DND-41 (cell line): ENCODE measurements around the gene AKNA.

Experiments
- ATAC-seq: fragments of 200-7000 bp; cut with Tn5 transposase; 3 replicates; pipeline ENCODE4 v1.9.1; 2021; ENCODE audit warnings: low read depth; ENCODE audit not compliant: insufficient read depth
- DNase-seq: peaks from one replicate; pipeline ENCODE4 v3.0.0-alpha.2; 2020
- H2AFZ ChIP-seq: 2 replicates; pipeline ENCODE4 v1.6.0; 2012; ENCODE audit warnings: low read depth, low read length
- H3K27ac ChIP-seq: 2 replicates; pipeline ENCODE4 v1.5.1; 2012; ENCODE audit warnings: low read length, inconsistent platforms
- H3K27me3 ChIP-seq: fragments of 200-600 bp; sonication (generic); 2 replicates; pipeline ENCODE4 v1.6.0; 2012; ENCODE audit warnings: low read length, mild to moderate bottlenecking, inconsistent platforms; ENCODE audit not compliant: insufficient read depth, poor library complexity
- H3K36me3 ChIP-seq: 2 replicates; pipeline ENCODE4 v1.5.1; 2012; ENCODE audit warnings: low read length, inconsistent platforms; ENCODE audit not compliant: insufficient read depth
- H3K4me1 ChIP-seq: 2 replicates; pipeline ENCODE4 v1.5.1; 2012; ENCODE audit warnings: mild to moderate bottlenecking, low read length; ENCODE audit not compliant: insufficient read depth
- H3K4me2 ChIP-seq: 2 replicates; pipeline ENCODE4 v1.6.0; 2012; ENCODE audit warnings: mild to moderate bottlenecking, moderate library complexity, low read length, inconsistent platforms; ENCODE audit not compliant: insufficient read depth
- H3K4me3 ChIP-seq, 2 experiments: fragments of 200-600 bp in 1 of 2; shearing (Covaris generic) in 1 of 2; 2 replicates each; pipeline ENCODE4 v1.5.1; 2012 to 2016; ENCODE audit warnings: inconsistent platforms in 2 of 2, low read length in 2 of 2, mild to moderate bottlenecking in 2 of 2, low read depth in 1 of 2, moderate library complexity in 1 of 2
- H3K79me2 ChIP-seq: 2 replicates; pipeline ENCODE4 v1.6.0; 2012; ENCODE audit warnings: low read length, inconsistent platforms; ENCODE audit not compliant: insufficient read depth
- H3K9ac ChIP-seq: 2 replicates; pipeline ENCODE4 v1.6.0; 2012; ENCODE audit warnings: low read depth, mild to moderate bottlenecking, inconsistent platforms, low read length, moderate library complexity
- H3K9me3 ChIP-seq: 2 replicates; pipeline ENCODE4 v1.5.1; 2012; ENCODE audit warnings: low read length, moderate library complexity, mild to moderate bottlenecking, inconsistent platforms; ENCODE audit not compliant: insufficient read depth, severe bottlenecking
- H4K20me1 ChIP-seq: 2 replicates; pipeline ENCODE4 v1.6.0; 2012; ENCODE audit warnings: low read length; ENCODE audit not compliant: insufficient read depth
- CTCF ChIP-seq: IDR thresholded peaks from 2 replicates; pipeline ENCODE4 v1.5.1; 2012; ENCODE audit warnings: borderline replicate concordance, low read length, moderate library complexity, mild to moderate bottlenecking; ENCODE audit not compliant: poor library complexity, severe bottlenecking; ENCODE audit errors: extremely low read depth
- EZH2 ChIP-seq: IDR thresholded peaks from 3 replicates; pipeline ENCODE4 v1.6.1; 2012; ENCODE audit warnings: borderline replicate concordance, low read depth, mild to moderate bottlenecking, moderate library complexity, low read length, inconsistent platforms; ENCODE audit not compliant: severe bottlenecking

AKNA gene

GRCh38 chr9:114433720-114434255, 46.0 kb upstream of the AKNA start:
- Histone ChIP-seq H3K4me2 (no peak overlapping the region), H3K79me2 (no peaks in the 10 kb centered on the region), H2AFZ (no peak overlapping the region), H3K27ac (no peak overlapping the region), H3K27me3 (peaks cover 5% of the 10 kb centered on the region), H3K4me3 (no peak overlapping the region), H4K20me1 (no peaks in the 10 kb centered on the region), H3K9me3 (no peaks in the 10 kb centered on the region), H3K9ac (no peak overlapping the region), H3K4me1 (no peaks in the 10 kb centered on the region), H3K36me3 (no peaks in the 10 kb centered on the region)
- ATAC-seq (no peak), DNase-seq (no peak)
- TF ChIP-seq EZH2 (no peak), CTCF (no peak)

GRCh38 chr9:114433086-114433485, 45.3 kb upstream of the AKNA start:
- no peak overlapping the region for H3K9ac ChIP-seq
- no peak for TF ChIP-seq CTCF
- peaks cover 5% of the 10 kb centered on the region for H3K27me3 ChIP-seq
- H3K4me2 ChIP-seq: no peak overlapping the region
- H3K27ac ChIP-seq: no peak overlapping the region
- H3K79me2 ChIP-seq: no peaks in the 10 kb centered on the region
- ATAC-seq (no peak), DNase-seq (no peak)
- H3K9me3 ChIP-seq: no peaks in the 10 kb centered on the region
- no peaks in the 10 kb centered on the region for H3K4me1 ChIP-seq
- H2AFZ ChIP-seq: no peak overlapping the region
- H4K20me1 ChIP-seq: no peaks in the 10 kb centered on the region
- no peak overlapping the region for H3K4me3 ChIP-seq
- H3K36me3 ChIP-seq: no peaks in the 10 kb centered on the region

DNA sequence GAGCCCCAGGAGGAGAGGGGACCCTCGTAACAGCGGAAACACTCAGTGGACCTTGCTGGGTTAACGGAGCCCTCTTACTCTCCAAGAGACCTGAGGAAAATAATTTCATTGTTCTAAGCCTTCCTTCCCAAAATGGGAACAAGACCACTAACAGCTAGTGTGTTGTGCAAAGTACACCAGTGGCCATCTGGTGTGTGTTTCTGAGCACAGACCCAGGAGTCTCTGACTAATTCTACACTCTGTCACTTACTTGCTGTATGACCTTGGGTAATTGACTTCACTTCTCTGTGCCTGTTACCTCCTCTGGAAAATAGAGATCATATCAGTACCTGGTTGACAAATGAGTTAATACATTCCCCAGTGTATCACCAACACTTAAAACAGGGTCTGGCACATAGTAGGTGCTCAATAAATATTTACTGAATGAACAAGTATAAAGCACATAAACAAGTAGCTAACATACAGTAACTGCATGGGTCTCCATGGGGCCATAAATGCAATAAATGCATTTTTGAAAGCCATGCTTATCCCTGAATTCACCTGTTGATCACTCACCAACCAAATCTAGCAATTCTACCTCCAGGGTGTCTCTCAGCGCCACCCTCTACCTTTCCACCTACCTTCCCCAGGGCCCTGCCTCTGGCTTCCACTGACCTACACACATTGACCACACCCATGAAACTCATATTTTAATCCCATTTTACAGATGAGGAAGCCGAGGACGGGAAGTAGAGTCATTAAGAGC, 44.7 kb upstream of the AKNA start:
- ATAC-seq: no peak
- Histone ChIP-seq H3K79me2 (no peaks in the 10 kb centered on the region), H3K27ac (no peak overlapping the region), H2AFZ (no peak overlapping the region), H3K27me3 (peaks cover 5% of the 10 kb centered on the region), H3K4me1 (no peaks in the 10 kb centered on the region), H3K9ac (no peak overlapping the region), H3K4me2 (no peak overlapping the region), H4K20me1 (no peaks in the 10 kb centered on the region), H3K4me3 (no peak overlapping the region), H3K9me3 (no peaks in the 10 kb centered on the region), H3K36me3 (no peaks in the 10 kb centered on the region)
- DNase-seq: no peak
- no peak for TF ChIP-seq EZH2
- no peak for TF ChIP-seq CTCF
